Vagina (tissue), 2 donors: ENCODE results near the gene AMZ1. TPM values are rescaled to one million over a fixed set of nuclear protein-coding genes. Genes with fewer than 3 reads are reported as not detected.

ENCODE experiments used
- DNase-seq, 2 donors: peaks; one replicate each; pipeline ENCODE4 v3.0.0-alpha.2; 2017; ENCODE audit errors: extremely low spot score in 2 of 2
- H3K27ac ChIP-seq: fragments of 200-600 bp; sonication (generic); one replicate; pipeline ENCODE4 v1.5.1; 2019
- H3K27me3 ChIP-seq: fragments of 200-600 bp; sonication (generic); one replicate; pipeline ENCODE4 v1.5.1; 2019
- H3K36me3 ChIP-seq, 2 donors: fragments of 200-600 bp; sonication (generic); one replicate each; pipeline ENCODE4 v1.5.1; 2017 to 2019
- H3K4me1 ChIP-seq: fragments of 200-600 bp; sonication (generic); one replicate; pipeline ENCODE4 v1.5.1; 2019
- H3K4me3 ChIP-seq, 2 donors: fragments of 200-600 bp; sonication (generic); 1 replicate in 1 of 2; 2 replicates in 1 of 2; pipeline ENCODE4 v1.5.1; 2016 to 2019
- H3K9me3 ChIP-seq: fragments of 200-600 bp; sonication (generic); one replicate; pipeline ENCODE4 v1.5.1; 2019
- POLR2A ChIP-seq, 2 donors: fragments of 450-650 bp; IDR thresholded peaks; one replicate each; pipeline ENCODE4 v1.6.1; 2017; ENCODE audit warnings: antibody characterized with exemption in 2 of 2, mild to moderate bottlenecking in 2 of 2, moderate library complexity in 2 of 2
- POLR2AphosphoS5 ChIP-seq, 2 donors: sonication (generic); formaldehyde crosslinking; IDR thresholded peaks; one replicate each; pipeline ENCODE4 v1.9.0; 2017; ENCODE audit warnings: antibody characterized with exemption in 2 of 2, mild to moderate bottlenecking in 2 of 2, low read depth in 1 of 2; ENCODE audit not compliant: insufficient read depth in 1 of 2
- intact Hi-C: fragments of 100-400 bp; cut with DNase I; formaldehyde crosslinking; loops from one replicate; pipeline ENCODE4 v1.15.1; 2023
- total RNA-seq: library from RNA; depleted of rRNA; stranded (reverse); fragments of >200 nt; gene quantifications from one replicate; pipeline ENCODE4 v1.2.3, GENCODE V29; 2016
- TF ChIP-seq, protein P1 (sequence below), 3 experiments: fragments of 450-650 bp in 2 of 3; fragments of 200-600 bp in 1 of 3; sonication (generic) in 1 of 3; IDR thresholded peaks; one replicate each; pipeline ENCODE4 v1.5.1; 2017 to 2019; ENCODE audit warnings: antibody characterized with exemption in 3 of 3, mild to moderate bottlenecking in 2 of 3, moderate library complexity in 2 of 3

AMZ1 gene
- total RNA-seq, 1 donor from 2014 or later, result 1.2 TPM

DNA sequence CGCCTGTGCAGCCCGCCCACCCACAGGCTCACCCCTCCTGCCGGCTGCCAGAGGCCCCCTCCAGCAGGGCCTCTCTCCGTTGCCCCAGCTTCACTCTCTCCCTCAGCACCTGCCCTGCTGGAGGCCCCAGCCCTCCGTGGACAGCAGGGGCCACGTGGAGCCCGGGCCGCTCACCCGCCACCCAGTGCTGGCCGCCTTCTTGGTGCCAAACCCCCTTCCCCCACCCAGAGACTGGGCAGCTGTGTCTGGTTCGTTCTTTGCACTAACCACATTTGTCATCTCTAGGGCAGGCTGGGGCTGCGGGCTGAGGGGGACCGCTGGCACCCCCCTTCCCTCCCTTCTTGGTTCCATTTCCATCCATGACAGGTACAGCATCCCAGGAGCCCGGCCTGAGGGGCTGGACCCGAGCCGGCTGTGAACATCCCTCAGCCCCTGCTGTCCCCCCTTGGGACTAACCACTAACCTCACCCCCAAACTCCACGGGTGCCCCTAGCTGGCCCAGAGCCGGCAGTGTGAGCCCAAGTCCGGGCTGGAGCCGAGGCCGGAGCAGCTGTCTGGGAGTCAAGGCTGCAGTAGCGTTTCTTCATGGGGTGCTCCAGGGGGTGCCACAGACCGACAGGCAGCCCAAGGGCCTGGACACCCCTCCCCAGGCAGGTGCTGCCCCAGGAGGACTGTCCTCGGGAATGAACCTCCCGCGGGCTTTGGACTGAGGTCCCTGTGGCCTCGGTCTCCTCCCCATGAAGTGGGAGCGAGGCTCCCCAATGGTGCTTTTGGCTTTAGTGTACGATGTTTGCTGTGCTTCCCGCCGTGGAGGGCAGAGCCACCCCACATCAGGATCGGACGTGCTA, 25.5 kb upstream of the AMZ1 start:
- H3K4me1 ChIP-seq, result peaks cover 24% of the 10 kb centered on the region
- intact Hi-C loops, result no loop called here
- no peak for TF ChIP-seq POLR2A (IDR thresholded peaks at IDR 0.05)
- TF ChIP-seq POLR2AphosphoS5 (IDR thresholded peaks at IDR 0.05; ENCODE audit: insufficient read depth in 1 of 2, low read depth in 1 of 2), result no peak
- TF ChIP-seq, protein P1, sequence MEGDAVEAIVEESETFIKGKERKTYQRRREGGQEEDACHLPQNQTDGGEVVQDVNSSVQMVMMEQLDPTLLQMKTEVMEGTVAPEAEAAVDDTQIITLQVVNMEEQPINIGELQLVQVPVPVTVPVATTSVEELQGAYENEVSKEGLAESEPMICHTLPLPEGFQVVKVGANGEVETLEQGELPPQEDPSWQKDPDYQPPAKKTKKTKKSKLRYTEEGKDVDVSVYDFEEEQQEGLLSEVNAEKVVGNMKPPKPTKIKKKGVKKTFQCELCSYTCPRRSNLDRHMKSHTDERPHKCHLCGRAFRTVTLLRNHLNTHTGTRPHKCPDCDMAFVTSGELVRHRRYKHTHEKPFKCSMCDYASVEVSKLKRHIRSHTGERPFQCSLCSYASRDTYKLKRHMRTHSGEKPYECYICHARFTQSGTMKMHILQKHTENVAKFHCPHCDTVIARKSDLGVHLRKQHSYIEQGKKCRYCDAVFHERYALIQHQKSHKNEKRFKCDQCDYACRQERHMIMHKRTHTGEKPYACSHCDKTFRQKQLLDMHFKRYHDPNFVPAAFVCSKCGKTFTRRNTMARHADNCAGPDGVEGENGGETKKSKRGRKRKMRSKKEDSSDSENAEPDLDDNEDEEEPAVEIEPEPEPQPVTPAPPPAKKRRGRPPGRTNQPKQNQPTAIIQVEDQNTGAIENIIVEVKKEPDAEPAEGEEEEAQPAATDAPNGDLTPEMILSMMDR (IDR thresholded peaks at IDR 0.05), result no peak
- no peak for DNase-seq
- H3K27ac ChIP-seq, result peak overlapping the region; percentile 37
- no peaks in the 10 kb centered on the region for H3K27me3 ChIP-seq
- H3K9me3 ChIP-seq, result no peaks in the 10 kb centered on the region
- no peak overlapping the region for H3K4me3 ChIP-seq
- H3K36me3 ChIP-seq, result no peaks in the 10 kb centered on the region

DNA sequence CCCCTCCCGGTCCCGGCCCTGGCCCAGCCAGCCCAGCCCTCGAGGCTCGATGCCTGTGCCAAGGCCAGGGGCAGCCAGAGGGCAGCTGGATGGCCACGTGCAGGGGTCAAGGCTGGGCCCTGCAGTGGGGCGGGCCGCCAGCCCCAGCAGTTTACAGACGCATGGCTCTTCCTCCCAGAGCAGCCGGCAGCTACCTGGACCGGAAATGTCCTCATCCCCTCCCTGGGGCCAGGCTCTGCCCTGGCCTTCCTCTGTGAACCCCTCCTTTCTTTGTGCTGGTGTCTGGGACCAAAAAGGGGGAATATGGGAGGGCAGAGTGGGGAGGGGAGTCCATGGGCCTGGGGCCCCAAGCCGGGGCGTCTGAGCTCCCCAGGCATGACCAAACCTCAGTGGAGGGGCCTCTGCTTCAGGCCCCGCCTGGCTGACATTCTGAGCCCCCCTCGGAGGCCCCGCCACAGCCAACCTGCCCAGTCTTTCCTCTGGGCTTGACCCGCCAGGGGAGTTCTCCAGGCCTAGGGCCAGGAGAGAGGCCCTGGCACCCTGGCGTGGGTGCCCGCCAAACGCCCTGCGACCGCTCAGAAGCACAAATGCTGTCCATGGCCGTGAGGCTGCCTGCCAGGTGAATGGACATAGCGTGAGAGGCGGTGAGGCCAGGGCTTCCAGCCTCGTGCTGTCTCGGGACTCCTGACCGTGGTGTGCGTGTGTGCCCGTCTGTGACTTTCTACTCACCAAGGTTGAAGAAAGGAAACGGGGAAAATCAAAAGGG, 24.7 kb upstream of the AMZ1 start:
- no peak for DNase-seq
- Histone ChIP-seq H3K27ac (peak overlapping the region; percentile 37), H3K9me3 (no peaks in the 10 kb centered on the region), H3K27me3 (no peaks in the 10 kb centered on the region), H3K4me3 (no peak overlapping the region), H3K4me1 (peaks cover 24% of the 10 kb centered on the region), H3K36me3 (no peaks in the 10 kb centered on the region)
- TF ChIP-seq POLR2A (IDR thresholded peaks at IDR 0.05) (no peak), POLR2AphosphoS5 (IDR thresholded peaks at IDR 0.05; ENCODE audit: insufficient read depth in 1 of 2, low read depth in 1 of 2) (peak; percentile 60 to 66)
- TF ChIP-seq, protein P1 (IDR thresholded peaks at IDR 0.05), result no peak
- intact Hi-C loops, result no loop called here

DNA sequence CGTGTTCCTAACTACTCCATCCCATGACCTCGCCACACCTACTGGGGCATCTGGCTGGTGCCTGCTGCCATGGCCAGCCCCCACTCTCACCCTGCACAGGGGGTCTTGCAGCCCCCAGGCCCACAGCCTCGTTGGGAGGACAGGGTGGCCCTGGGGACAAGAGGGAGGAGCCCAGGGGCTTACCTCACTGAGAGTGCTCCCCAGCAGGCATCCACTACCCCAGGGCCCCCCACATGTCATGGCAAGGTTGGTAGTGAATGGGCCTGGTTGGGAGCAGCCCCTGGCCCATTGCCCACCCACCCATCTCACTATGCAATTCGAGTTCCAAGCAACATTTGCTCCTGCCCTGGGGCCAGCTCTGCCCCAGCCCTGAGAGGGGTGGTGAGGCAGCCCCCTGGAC, 24.0 kb upstream of the AMZ1 start:
- Histone ChIP-seq H3K4me1 (peaks cover 24% of the 10 kb centered on the region), H3K4me3 (no peak overlapping the region), H3K27me3 (no peaks in the 10 kb centered on the region), H3K27ac (no peak overlapping the region), H3K9me3 (no peaks in the 10 kb centered on the region), H3K36me3 (no peaks in the 10 kb centered on the region)
- TF ChIP-seq, protein P1 (IDR thresholded peaks at IDR 0.05), result no peak
- TF ChIP-seq POLR2A (IDR thresholded peaks at IDR 0.05) (no peak), POLR2AphosphoS5 (IDR thresholded peaks at IDR 0.05; ENCODE audit: insufficient read depth in 1 of 2, low read depth in 1 of 2) (no peak)
- no peak for DNase-seq
- intact Hi-C loops, result no loop called here

DNA sequence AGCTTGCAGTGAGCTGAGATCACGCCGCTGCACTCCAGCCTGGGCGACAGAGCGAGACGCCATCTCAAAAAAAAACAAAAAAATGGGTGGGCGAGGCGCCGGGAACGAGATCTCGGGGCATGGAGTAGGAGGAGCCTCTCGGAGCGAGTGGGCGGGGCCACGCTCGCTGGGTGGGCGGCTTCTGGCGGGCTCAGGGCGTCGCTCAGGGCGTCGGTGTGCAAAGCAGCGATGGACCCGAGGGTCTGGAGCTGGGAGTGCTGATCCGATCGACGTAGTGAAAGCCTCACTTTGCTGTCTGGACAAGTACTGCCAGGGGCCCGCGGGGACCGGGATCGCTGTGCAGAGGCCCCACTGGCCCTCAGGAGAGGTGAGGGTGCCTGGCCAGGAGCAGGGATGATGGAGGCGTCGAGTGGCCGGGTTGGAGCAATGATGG, 22.6 kb upstream of the AMZ1 start:
- H3K36me3 ChIP-seq, result no peaks in the 10 kb centered on the region
- intact Hi-C loops, result no loop called here
- no peak for TF ChIP-seq POLR2A (IDR thresholded peaks at IDR 0.05)
- TF ChIP-seq, protein P1 (IDR thresholded peaks at IDR 0.05), result no peak
- H3K27ac ChIP-seq, result no peak overlapping the region
- H3K4me3 ChIP-seq, result no peak overlapping the region
- H3K4me1 ChIP-seq, result peaks cover 24% of the 10 kb centered on the region
- no peaks in the 10 kb centered on the region for H3K27me3 ChIP-seq
- no peaks in the 10 kb centered on the region for H3K9me3 ChIP-seq
- no peak for DNase-seq

DNA sequence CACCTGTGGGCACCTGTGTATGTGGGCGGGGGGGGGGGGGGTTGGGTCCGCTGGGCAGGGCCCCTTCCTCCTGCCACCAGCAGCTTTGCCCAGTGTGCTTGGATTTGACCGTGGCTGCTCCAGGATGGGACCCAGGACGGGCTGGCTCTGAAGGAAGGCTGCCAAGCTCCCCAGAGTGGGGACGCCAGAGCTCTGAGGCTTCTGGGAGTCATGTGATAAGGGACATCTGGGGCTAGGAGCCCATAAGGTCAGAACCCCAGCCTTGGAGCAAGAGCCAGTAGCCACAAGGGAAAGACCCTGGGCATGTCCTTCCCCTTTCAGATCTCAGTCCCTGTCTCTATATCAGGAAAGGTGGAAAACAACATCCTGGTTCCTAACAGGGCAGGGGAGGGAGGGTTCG, 21.8 kb upstream of the AMZ1 start:
- TF ChIP-seq, protein P1 (IDR thresholded peaks at IDR 0.05), result no peak
- TF ChIP-seq POLR2AphosphoS5 (IDR thresholded peaks at IDR 0.05; ENCODE audit: insufficient read depth in 1 of 2, low read depth in 1 of 2) (no peak), POLR2A (IDR thresholded peaks at IDR 0.05) (no peak)
- intact Hi-C loops, result no loop called here
- Histone ChIP-seq H3K9me3 (no peaks in the 10 kb centered on the region), H3K36me3 (no peaks in the 10 kb centered on the region), H3K4me1 (peaks cover 30% of the 10 kb centered on the region), H3K4me3 (no peak overlapping the region), H3K27me3 (no peaks in the 10 kb centered on the region), H3K27ac (no peak overlapping the region)
- no peak for DNase-seq
